ENCODE data around the gene FAN1.
A peak's percentile ranks its signal among the peaks of the same experiment; 100 is the strongest.
"Not testable (repeated sequence)": the region's sequence is repeated elsewhere in the genome, so short reads cannot be mapped to it uniquely, and the experiment has no call there.

The FAN1 gene

GRCh38 chr15:30903497-30904187 is at the start of gene FAN1:
Gene FAN1, plus strand, starts transcription at chr15:30903915. Its CDS starts 749 bp downstream, at chr15:30904664.
- peak; percentile 72 for DNase-seq

GRCh38 chr15:30859091-30859874 is 44.4 kb upstream of the FAN1 start:
- DNase-seq, result no peak

GRCh38 chr15:30865257-30865656 is 38.5 kb upstream of the FAN1 start:
- peak; percentile 53 for DNase-seq

GRCh38 chr15:30870681-30871080 is 33.0 kb upstream of the FAN1 start:
- DNase-seq, result no peak

GRCh38 chr15:30872341-30872748 is 31.4 kb upstream of the FAN1 start:
- DNase-seq, result peak; percentile 31

- DNase-seq, result no peak
Measured at GRCh38 chr15:30877070-30877469, 26.6 kb upstream of the FAN1 start.

GRCh38 chr15:30878515-30878914 is 25.2 kb upstream of the FAN1 start:
- no peak for DNase-seq

- DNase-seq, result no peak
Measured at GRCh38 chr15:30882849-30883433, 20.8 kb upstream of the FAN1 start.

GRCh38 chr15:30883666-30884065 is 20.0 kb upstream of the FAN1 start:
- not testable (repeated sequence) for DNase-seq

- DNase-seq, result no peak
Measured at GRCh38 chr15:30885814-30886213, 17.9 kb upstream of the FAN1 start.

- DNase-seq, result no peak
Measured at GRCh38 chr15:30889196-30889595, 14.5 kb upstream of the FAN1 start.

- no peak for DNase-seq
Measured at GRCh38 chr15:30895461-30896210, 8.1 kb upstream of the FAN1 start.

- no peak for DNase-seq
Measured at GRCh38 chr15:30896211-30896606, 7.5 kb upstream of the FAN1 start.

GRCh38 chr15:30901889-30902288 is 1.8 kb upstream of the FAN1 start:
- DNase-seq, result no peak

- DNase-seq, result no peak
Measured at GRCh38 chr15:30904812-30905211, 1.1 kb downstream of the FAN1 start.

GRCh38 chr15:30905821-30906220 is 2.1 kb downstream of the FAN1 start:
- no peak for DNase-seq

GRCh38 chr15:30906366-30906765 is 2.7 kb downstream of the FAN1 start:
- DNase-seq, result no peak

GRCh38 chr15:30913761-30914160 is 10.0 kb downstream of the FAN1 start:
- no peak for DNase-seq

- DNase-seq, result no peak
Measured at GRCh38 chr15:30917013-30917412, 13.3 kb downstream of the FAN1 start.

GRCh38 chr15:30917675-30918074 is 14.0 kb downstream of the FAN1 start:
- DNase-seq, result no peak

GRCh38 chr15:30918366-30918765 is 14.7 kb downstream of the FAN1 start:
- no peak for DNase-seq

GRCh38 chr15:30919877-30920550 is 16.3 kb downstream of the FAN1 start:
- DNase-seq, result no peak

GRCh38 chr15:30921106-30921505 is 17.4 kb downstream of the FAN1 start:
- DNase-seq, result no peak

All from NCI-H146 (cell line).